Mesendoderm (in vitro differentiated cells): ENCODE data around the gene TTC12.

Experiments used
- DNase-seq: peaks from one replicate; pipeline ENCODE4 v3.0.0; 2013
- H2AK5ac ChIP-seq: 2 replicates; pipeline ENCODE4 v1.6.1; 2013; ENCODE audit warnings: low read length, inconsistent platforms
- H2BK120ac ChIP-seq: 2 replicates; pipeline ENCODE4 v1.6.1; 2013; ENCODE audit warnings: low read depth, mild to moderate bottlenecking, low read length, moderate library complexity, mixed read lengths
- H2BK15ac ChIP-seq: replicated peaks from 2 replicates; pipeline ENCODE4 v1.6.1; 2013; ENCODE audit warnings: low read depth, mild to moderate bottlenecking, moderate library complexity
- H2BK5ac ChIP-seq: 2 replicates; pipeline ENCODE4 v1.6.1; 2013; ENCODE audit warnings: low read length, inconsistent platforms
- H3K18ac ChIP-seq: 2 replicates; pipeline ENCODE4 v1.6.1; 2013; ENCODE audit warnings: mild to moderate bottlenecking, low read length, mixed read lengths
- H3K23ac ChIP-seq: one replicate; pipeline ENCODE4 v1.6.1; 2013; ENCODE audit warnings: low read length
- H3K27ac ChIP-seq: 2 replicates; pipeline ENCODE4 v1.5.1; 2013; ENCODE audit warnings: low read depth, mild to moderate bottlenecking, inconsistent platforms, low read length, moderate library complexity
- H3K27me3 ChIP-seq: 2 replicates; pipeline ENCODE4 v1.6.1; 2013; ENCODE audit warnings: low read length, control low read depth, mild to moderate bottlenecking, inconsistent platforms; ENCODE audit not compliant: insufficient read depth, poor library complexity
- H3K36me3 ChIP-seq: 2 replicates; pipeline ENCODE4 v1.6.1; 2013; ENCODE audit warnings: low read length, inconsistent platforms; ENCODE audit not compliant: control insufficient read depth, insufficient read depth
- H3K4ac ChIP-seq: one replicate; pipeline ENCODE4 v1.6.1; 2013; ENCODE audit warnings: low read depth, mild to moderate bottlenecking, low read length, moderate library complexity
- H3K4me1 ChIP-seq: 2 replicates; pipeline ENCODE4 v1.6.1; 2013; ENCODE audit warnings: low read depth, low read length, inconsistent platforms; ENCODE audit not compliant: control insufficient read depth
- H3K4me2 ChIP-seq: 2 replicates; pipeline ENCODE4 v1.6.1; 2013; ENCODE audit warnings: low read length
- H3K4me3 ChIP-seq: 2 replicates; pipeline ENCODE4 v1.5.1; 2013; ENCODE audit warnings: mild to moderate bottlenecking, low read length
- H3K56ac ChIP-seq: one replicate; pipeline ENCODE4 v1.6.1; 2013; ENCODE audit warnings: low read length
- H3K79me1 ChIP-seq: 2 replicates; pipeline ENCODE4 v1.6.1; 2013; ENCODE audit warnings: low read length, inconsistent platforms
- H3K79me2 ChIP-seq: 2 replicates; pipeline ENCODE4 v1.6.1; 2013; ENCODE audit warnings: mild to moderate bottlenecking, low read length; ENCODE audit not compliant: control insufficient read depth, insufficient read depth
- H3K9ac ChIP-seq: 2 replicates; pipeline ENCODE4 v1.6.1; 2013; ENCODE audit warnings: low read length, inconsistent platforms
- H4K5ac ChIP-seq: one replicate; pipeline ENCODE4 v1.6.1; 2013; ENCODE audit warnings: low read length
- H4K8ac ChIP-seq: one replicate; pipeline ENCODE4 v1.6.1; 2013; ENCODE audit warnings: low read depth, mild to moderate bottlenecking, control low read depth, low read length, moderate library complexity
- WGBS: extraction: QIAGEN DNeasy Blood & Tissue Kit; methylation state at CpG from one replicate; pipeline ENCODE4 v1.1.7; 2013; ENCODE audit warnings: low lambda C conversion rate, missing lambda C conversion rate; ENCODE audit not compliant: insufficient coverage; ENCODE audit errors: extremely low coverage; 5-methylcytosine and 5-hydroxymethylcytosine counted together

Gene TTC12

GRCh38 chr11:113332023-113332422 lies 17.6 kb downstream of the TTC12 start:
- no peaks in the 10 kb centered on the region for H3K79me2 ChIP-seq
- H4K8ac ChIP-seq, result no peak overlapping the region
- H3K23ac ChIP-seq, result no peak overlapping the region
- no peaks in the 10 kb centered on the region for H3K27me3 ChIP-seq
- WGBS, result no CpG with 5 or more reads among the region's 7 CpGs
- H3K56ac ChIP-seq, result no peak overlapping the region
- no peak overlapping the region for H4K5ac ChIP-seq
- DNase-seq, result no peak
- no peak overlapping the region for H3K4ac ChIP-seq
- H3K79me1 ChIP-seq, result no peaks in the 10 kb centered on the region
- H2AK5ac ChIP-seq, result no peak overlapping the region
- H2BK5ac ChIP-seq, result no peak overlapping the region
- H2BK120ac ChIP-seq, result no peak overlapping the region
- no peak overlapping the region for H3K27ac ChIP-seq
- no peak overlapping the region for H3K18ac ChIP-seq
- H3K36me3 ChIP-seq, result no peaks in the 10 kb centered on the region
- H3K4me2 ChIP-seq, result no peak overlapping the region
- no peak overlapping the region for H3K4me3 ChIP-seq
- no peaks in the 10 kb centered on the region for H3K4me1 ChIP-seq
- H2BK15ac ChIP-seq, result no peak overlapping the region
- no peak overlapping the region for H3K9ac ChIP-seq

- no peak overlapping the region for H2AK5ac ChIP-seq
- H3K9ac ChIP-seq, result no peak overlapping the region
- no peak overlapping the region for H3K18ac ChIP-seq
- no peak overlapping the region for H2BK5ac ChIP-seq
- no peak overlapping the region for H3K4me2 ChIP-seq
- no peak overlapping the region for H3K56ac ChIP-seq
- no peak overlapping the region for H3K23ac ChIP-seq
- DNase-seq, result no peak
- no peaks in the 10 kb centered on the region for H3K27me3 ChIP-seq
- no peak overlapping the region for H3K4me3 ChIP-seq
- H3K27ac ChIP-seq, result no peak overlapping the region
- no peak overlapping the region for H4K8ac ChIP-seq
- no peaks in the 10 kb centered on the region for H3K36me3 ChIP-seq
- H3K4ac ChIP-seq, result no peak overlapping the region
- H2BK15ac ChIP-seq, result no peak overlapping the region
- no peaks in the 10 kb centered on the region for H3K4me1 ChIP-seq
- no peaks in the 10 kb centered on the region for H3K79me1 ChIP-seq
- H4K5ac ChIP-seq, result no peak overlapping the region
- no peak overlapping the region for H2BK120ac ChIP-seq
- WGBS, result no CpG with 5 or more reads among the region's 6 CpGs
- H3K79me2 ChIP-seq, result no peaks in the 10 kb centered on the region
These were observed 18.4 kb downstream of the TTC12 start for GRCh38 chr11:113332638-113333329.

- no peak overlapping the region for H3K4me3 ChIP-seq
- H3K27me3 ChIP-seq, result no peaks in the 10 kb centered on the region
- no peaks in the 10 kb centered on the region for H3K36me3 ChIP-seq
- no peak overlapping the region for H2AK5ac ChIP-seq
- H3K79me1 ChIP-seq, result no peaks in the 10 kb centered on the region
- no peak overlapping the region for H3K56ac ChIP-seq
- no peaks in the 10 kb centered on the region for H3K79me2 ChIP-seq
- H3K23ac ChIP-seq, result no peak overlapping the region
- no peak overlapping the region for H3K27ac ChIP-seq
- no peak overlapping the region for H4K8ac ChIP-seq
- no peaks in the 10 kb centered on the region for H3K4me1 ChIP-seq
- H3K9ac ChIP-seq, result no peak overlapping the region
- no peak for DNase-seq
- no peak overlapping the region for H2BK5ac ChIP-seq
- no peak overlapping the region for H2BK15ac ChIP-seq
- H3K4me2 ChIP-seq, result no peak overlapping the region
- no peak overlapping the region for H3K18ac ChIP-seq
- no CpG with 5 or more reads among the region's 1 CpG for WGBS
- H3K4ac ChIP-seq, result no peak overlapping the region
- H2BK120ac ChIP-seq, result no peak overlapping the region
- no peak overlapping the region for H4K5ac ChIP-seq
These were observed 19.8 kb downstream of the TTC12 start for GRCh38 chr11:113334183-113334582.

DNA sequence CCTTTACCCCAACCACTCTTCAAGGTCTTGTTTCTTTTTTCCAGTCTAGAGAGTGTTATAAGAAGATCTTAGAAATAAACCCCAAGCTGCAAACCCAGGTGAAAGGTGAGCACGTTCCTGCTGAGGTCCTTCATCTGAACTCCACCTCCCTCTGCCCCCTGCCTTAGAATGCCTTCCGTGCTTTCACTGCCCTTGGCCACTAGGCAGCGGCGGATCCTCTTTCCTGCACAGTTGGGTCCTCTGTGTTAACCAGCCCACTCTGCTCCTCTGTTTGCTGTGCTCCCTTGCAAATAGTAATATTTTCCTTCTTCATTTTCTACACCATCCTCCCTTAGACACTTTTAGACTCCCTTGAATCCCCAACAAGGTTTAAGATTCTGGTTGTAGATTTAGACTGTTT lies 24.3 kb downstream of the TTC12 start:
- Histone ChIP-seq H3K56ac (no peak overlapping the region), H3K4ac (no peak overlapping the region), H3K79me1 (no peaks in the 10 kb centered on the region), H4K5ac (no peak overlapping the region), H3K9ac (no peak overlapping the region), H3K79me2 (no peaks in the 10 kb centered on the region), H2BK15ac (no peak overlapping the region), H3K4me3 (no peak overlapping the region), H3K4me1 (no peaks in the 10 kb centered on the region), H3K18ac (no peak overlapping the region), H2BK5ac (no peak overlapping the region), H3K27me3 (no peaks in the 10 kb centered on the region), H4K8ac (no peak overlapping the region), H2AK5ac (no peak overlapping the region), H2BK120ac (no peak overlapping the region), H3K36me3 (peaks cover 2% of the 10 kb centered on the region), H3K23ac (no peak overlapping the region), H3K4me2 (no peak overlapping the region), H3K27ac (no peak overlapping the region)
- DNase-seq, result peak; percentile 39
- no CpG with 5 or more reads among the region's 4 CpGs for WGBS

DNA sequence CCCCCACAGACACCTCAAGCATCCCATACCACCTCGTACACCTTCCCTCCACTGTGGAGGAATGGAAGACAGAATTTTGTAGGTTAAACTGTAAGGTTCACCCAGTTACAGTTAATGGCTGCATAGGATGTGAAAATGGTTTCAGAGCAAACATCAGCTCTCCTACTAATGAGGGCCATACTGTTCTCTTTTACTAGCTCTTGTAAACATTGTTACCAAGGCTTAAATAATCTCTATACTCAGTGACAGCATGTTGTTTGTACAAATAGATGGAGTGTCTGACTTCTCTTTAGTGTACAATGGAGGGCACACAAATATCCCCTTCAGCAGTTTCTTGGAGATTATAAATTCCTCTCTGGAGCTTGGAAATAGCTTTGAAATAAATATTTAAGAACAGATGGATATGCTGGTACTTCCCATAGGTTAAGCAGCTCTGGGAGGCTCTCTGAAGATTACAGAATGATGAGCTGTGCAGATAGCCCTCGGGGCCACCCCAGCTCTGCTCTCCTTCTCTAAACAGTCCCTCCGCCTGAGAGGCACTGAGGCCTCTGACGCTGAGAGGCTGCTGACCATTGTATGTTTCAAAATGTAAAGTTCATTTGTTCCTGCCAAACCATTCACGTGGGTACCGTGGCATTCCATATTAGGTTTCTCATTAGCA lies 25.7 kb downstream of the TTC12 start:
- H3K4me2 ChIP-seq, result no peak overlapping the region
- no peak overlapping the region for H3K56ac ChIP-seq
- no CpG with 5 or more reads among the region's 6 CpGs for WGBS
- H2AK5ac ChIP-seq, result no peak overlapping the region
- H3K9ac ChIP-seq, result no peak overlapping the region
- H2BK120ac ChIP-seq, result no peak overlapping the region
- no peak for DNase-seq
- no peak overlapping the region for H3K18ac ChIP-seq
- no peak overlapping the region for H3K23ac ChIP-seq
- H4K8ac ChIP-seq, result no peak overlapping the region
- H2BK5ac ChIP-seq, result no peak overlapping the region
- H4K5ac ChIP-seq, result no peak overlapping the region
- no peaks in the 10 kb centered on the region for H3K79me2 ChIP-seq
- no peak overlapping the region for H2BK15ac ChIP-seq
- H3K4ac ChIP-seq, result no peak overlapping the region
- H3K4me1 ChIP-seq, result no peaks in the 10 kb centered on the region
- no peaks in the 10 kb centered on the region for H3K27me3 ChIP-seq
- H3K79me1 ChIP-seq, result no peaks in the 10 kb centered on the region
- no peak overlapping the region for H3K27ac ChIP-seq
- H3K36me3 ChIP-seq, result peaks cover 2% of the 10 kb centered on the region
- H3K4me3 ChIP-seq, result no peak overlapping the region
